ENCODE data around the gene CTNNA2. TPM values are rescaled to one million over a fixed set of nuclear protein-coding genes. Genes with fewer than 3 reads are reported as not detected.

CTNNA2 gene
- total and polyA plus RNA-seq, 2 of the 8 experiments (the other 6 are each of a cell fraction or from before 2014, with no cell fraction given) = 3.9 to 9.0 TPM

DNA sequence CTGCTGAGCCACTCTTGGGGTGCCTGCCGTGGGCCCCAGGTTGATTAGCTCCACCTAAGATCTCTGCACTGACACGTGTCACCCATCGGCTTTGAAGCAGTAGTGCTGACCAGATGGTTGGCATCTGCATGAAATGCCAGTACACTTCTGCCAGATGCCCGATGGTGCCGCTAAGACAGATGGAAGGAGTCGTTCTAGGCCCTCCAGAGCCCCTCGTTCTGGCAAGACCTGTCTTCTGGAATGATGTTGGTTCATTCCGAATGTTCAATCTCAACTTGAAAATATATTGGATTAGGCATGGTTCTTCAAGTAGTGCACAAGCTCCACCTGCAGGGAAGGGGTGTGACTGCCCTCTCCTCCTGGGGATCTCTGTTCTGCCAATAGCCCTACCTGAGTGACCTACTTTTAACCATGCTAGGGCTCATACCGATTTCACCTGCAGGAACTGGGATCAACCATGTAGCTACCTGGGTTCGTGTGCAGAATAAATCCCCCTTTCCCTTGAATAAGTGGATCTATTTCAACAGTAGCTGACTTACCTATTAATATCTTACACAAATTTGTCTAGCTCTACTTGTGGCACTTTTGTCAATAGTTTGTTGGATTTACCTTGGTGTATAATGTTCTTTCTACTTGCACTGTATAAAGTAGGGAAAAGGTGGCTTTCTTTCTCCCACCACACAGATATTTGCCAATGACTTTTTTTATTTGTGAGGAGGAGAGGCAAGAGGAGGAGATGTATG is 342.6 kb downstream of the CTNNA2 start:
- ChIA-PET POLR2A (ENCODE audit: partially characterized antibody) (interaction anchor here (1.0 kb wide), 1 partner anchor 9 kb away, joined by 3 read pairs; no protein-coding TSS in a partner anchor), CTCF (ENCODE audit: partially characterized antibody) (interaction anchor here (0.5 to 4.6 kb wide), 61 partner anchors 8 to 816 kb away, joined by 3 to 43 read pairs (median 4); partner anchors contain the start of gene REG1B)
- no peak for TF ChIP-seq RFX5 (IDR thresholded peaks at IDR 0.05; ENCODE audit: borderline replicate concordance, low read depth, low read length)
- no peak for TF ChIP-seq SIRT6 (IDR thresholded peaks at IDR 0.05; ENCODE audit: low read length)
- TF ChIP-seq RAD21 (IDR thresholded peaks at IDR 0.05 in 1 of 2, conservative IDR thresholded peaks at IDR 0.05 in 1 of 2; ENCODE audit: low read depth in 2 of 2, low read length in 2 of 2) = peak; percentile 92 to 93
- TF ChIP-seq, protein P1, sequence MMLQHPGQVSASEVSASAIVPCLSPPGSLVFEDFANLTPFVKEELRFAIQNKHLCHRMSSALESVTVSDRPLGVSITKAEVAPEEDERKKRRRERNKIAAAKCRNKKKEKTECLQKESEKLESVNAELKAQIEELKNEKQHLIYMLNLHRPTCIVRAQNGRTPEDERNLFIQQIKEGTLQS (IDR thresholded peaks at IDR 0.05; ENCODE audit: insufficient read depth, low read depth, low read length) = no peak
- peak; percentile 67 to 87 (median 75) for TF ChIP-seq CTCF (IDR thresholded peaks at IDR 0.05; ENCODE audit: control extremely low read depth in 1 of 3, insufficient read depth in 1 of 3, low read depth in 1 of 3, low read length in 3 of 3)
- TF ChIP-seq TAF1 (IDR thresholded peaks at IDR 0.05; ENCODE audit: low read depth, low read length) = no peak
- TF ChIP-seq SUZ12 (IDR thresholded peaks at IDR 0.05; ENCODE audit: low read length) = no peak
- 78% methylated on average over 10 of the region's 10 CpGs; no CpG with 5 or more reads in 1 of the 2 experiments for WGBS, 2 experiments (ENCODE audit: extremely low coverage in 1 of 2, insufficient coverage in 1 of 2, insufficient read length in 1 of 2, insufficient replicate concordance in 2 of 2, low coverage in 1 of 2, low lambda C conversion rate in 2 of 2, missing lambda C conversion rate in 1 of 2)
- peak; percentile 33 to 59 for DNase-seq (ENCODE audit: low read depth in 1 of 2, low spot score in 2 of 2)
- Histone ChIP-seq H3K36me3 (ENCODE audit: control insufficient read depth in 2 of 4, insufficient read depth in 4 of 4, low read length in 3 of 4) (no peaks in the 10 kb centered on the region), H3K79me1 (ENCODE audit: low read depth, low read length) (no peaks in the 10 kb centered on the region), H3K18ac (ENCODE audit: extremely low read depth, low read length) (no peak overlapping the region), H3K4me2 (ENCODE audit: insufficient read depth in 1 of 2, low read depth in 2 of 2, low read length in 2 of 2) (no peak overlapping the region), H3K9me3 (ENCODE audit: insufficient read depth in 2 of 2, low read depth in 1 of 2, low read length in 1 of 2) (no peaks in the 10 kb centered on the region), H3K27me3 (replicated peaks in 1 of 4; ENCODE audit: control insufficient read depth in 3 of 4, extremely low read depth in 1 of 4, insufficient read depth in 3 of 4, low read length in 3 of 4) (no peaks in the 10 kb centered on the region), H4K8ac (ENCODE audit: extremely low read depth, insufficient read depth, low read length) (peak overlapping the region; percentile 66; the same call in 1 of the 2 replicates), H2BK12ac (ENCODE audit: low read depth, low read length) (no peak overlapping the region; the same call in 1 of the 2 replicates), H3K14ac (ENCODE audit: insufficient read length) (no peak overlapping the region), H2BK120ac (replicated peaks; ENCODE audit: low read depth, low read length) (no peak overlapping the region), H3K27ac (ENCODE audit: low read depth, low read length) (no peak overlapping the region), H2BK5ac (ENCODE audit: low read depth, low read length) (no peak overlapping the region), H3K4me1 (replicated peaks in 1 of 4; ENCODE audit: control insufficient read depth in 3 of 4, insufficient read depth in 4 of 4, low read length in 3 of 4) (peaks cover 0 to 8% (median 2%) of the 10 kb centered on the region in 4 experiments; a peak in 3 of 7 replicates), H2AK5ac (ENCODE audit: low read depth, low read length) (no peak overlapping the region), H3K4ac (replicated peaks; ENCODE audit: insufficient read length, low read depth, low read length) (no peak overlapping the region), H2BK15ac (ENCODE audit: low read length) (peak overlapping the region; percentile 54; the same call in 1 of the 2 replicates), H3K23ac (ENCODE audit: insufficient read length) (no peak overlapping the region), H3K56ac (replicated peaks; ENCODE audit: insufficient read length, low read depth, low read length) (no peak overlapping the region), H2AFZ (ENCODE audit: low read length) (no peak overlapping the region), H3K23me2 (ENCODE audit: low read depth, low read length) (no peaks in the 10 kb centered on the region), H4K20me1 (replicated peaks in 1 of 2; ENCODE audit: control insufficient read depth in 1 of 2, insufficient read depth in 2 of 2, low read length in 2 of 2) (no peaks in the 10 kb centered on the region), H4K5ac (ENCODE audit: insufficient read length, low read depth, low read length) (no peak overlapping the region), H4K91ac (replicated peaks; ENCODE audit: insufficient read length, low read length) (peak overlapping the region; percentile 55), H3K4me3 (ENCODE audit: extremely low read depth in 1 of 4, insufficient read depth in 2 of 4, low read depth in 3 of 4, low read length in 4 of 4) (no peak overlapping the region), H2BK20ac (ENCODE audit: low read length) (no peak overlapping the region), H3K9ac (replicated peaks in 1 of 4; ENCODE audit: extremely low read depth in 1 of 4, low read depth in 3 of 4, low read length in 3 of 4) (no peak overlapping the region), H3K79me2 (ENCODE audit: control insufficient read depth in 1 of 2, insufficient read depth in 2 of 2, low read length in 2 of 2) (no peaks in the 10 kb centered on the region)
- FAIRE-seq = peak; percentile 93

All from H1 (cell line).